Sigmoid colon (tissue), 4 donors: ENCODE measurements around the gene ZRANB1.

Experiments
- EP300 ChIP-seq, 4 donors: sonication (generic); formaldehyde crosslinking; IDR thresholded peaks; one replicate each; pipeline ENCODE4 v1.6.1; 2017; ENCODE audit warnings: antibody characterized with exemption in 4 of 4
- POLR2A ChIP-seq, 2 donors: fragments of 450-650 bp; IDR thresholded peaks; one replicate each; pipeline ENCODE4 v1.6.1; 2016; ENCODE audit warnings: antibody characterized with exemption in 2 of 2, mild to moderate bottlenecking in 2 of 2, moderate library complexity in 2 of 2
- POLR2AphosphoS5 ChIP-seq, 4 donors: sonication (generic); formaldehyde crosslinking; IDR thresholded peaks; one replicate each; pipeline ENCODE4 v1.6.1; 2017; ENCODE audit warnings: antibody characterized with exemption in 4 of 4
- TF ChIP-seq, protein P1 (sequence below), 4 experiments: fragments of 450-650 bp in 3 of 4; fragments of 200-600 bp in 1 of 4; IDR thresholded peaks; one replicate each; pipeline ENCODE4 v1.5.1; 2016 to 2019; ENCODE audit warnings: antibody characterized with exemption in 4 of 4, mild to moderate bottlenecking in 3 of 4, moderate library complexity in 2 of 4

- TF ChIP-seq, protein P1, sequence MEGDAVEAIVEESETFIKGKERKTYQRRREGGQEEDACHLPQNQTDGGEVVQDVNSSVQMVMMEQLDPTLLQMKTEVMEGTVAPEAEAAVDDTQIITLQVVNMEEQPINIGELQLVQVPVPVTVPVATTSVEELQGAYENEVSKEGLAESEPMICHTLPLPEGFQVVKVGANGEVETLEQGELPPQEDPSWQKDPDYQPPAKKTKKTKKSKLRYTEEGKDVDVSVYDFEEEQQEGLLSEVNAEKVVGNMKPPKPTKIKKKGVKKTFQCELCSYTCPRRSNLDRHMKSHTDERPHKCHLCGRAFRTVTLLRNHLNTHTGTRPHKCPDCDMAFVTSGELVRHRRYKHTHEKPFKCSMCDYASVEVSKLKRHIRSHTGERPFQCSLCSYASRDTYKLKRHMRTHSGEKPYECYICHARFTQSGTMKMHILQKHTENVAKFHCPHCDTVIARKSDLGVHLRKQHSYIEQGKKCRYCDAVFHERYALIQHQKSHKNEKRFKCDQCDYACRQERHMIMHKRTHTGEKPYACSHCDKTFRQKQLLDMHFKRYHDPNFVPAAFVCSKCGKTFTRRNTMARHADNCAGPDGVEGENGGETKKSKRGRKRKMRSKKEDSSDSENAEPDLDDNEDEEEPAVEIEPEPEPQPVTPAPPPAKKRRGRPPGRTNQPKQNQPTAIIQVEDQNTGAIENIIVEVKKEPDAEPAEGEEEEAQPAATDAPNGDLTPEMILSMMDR (IDR thresholded peaks at IDR 0.05): no peak
- TF ChIP-seq EP300 (IDR thresholded peaks at IDR 0.05): no peak
- TF ChIP-seq POLR2A (IDR thresholded peaks at IDR 0.05): no peak
- no peak for TF ChIP-seq POLR2AphosphoS5 (IDR thresholded peaks at IDR 0.05)
These were observed 20.5 kb downstream of the ZRANB1 start for GRCh38 chr10:124962421-124962820.
